Activated CD8-positive, alpha-beta T cell treated with anti-CD3 and anti-CD28 coated beads for 36 hours (primary cell): ENCODE results near the gene CALN1. TPM values are rescaled to one million over a fixed set of nuclear protein-coding genes. Genes with fewer than 3 reads are reported as not detected.

Experiments used
- ATAC-seq: fragments of 200-7000 bp; cut with Tn5 transposase; one replicate; pipeline ENCODE4 v1.10.0; 2021; ENCODE audit warnings: mild to moderate bottlenecking, moderate library complexity
- CTCF ChIA-PET: fragments of 350-600 bp; sonication (Branson Sonifier 250); formaldehyde crosslinking; loops from one replicate; lab custom pipeline; 2021; ENCODE audit warnings: antibody characterized with exemption; lab: Charles Lee
- POLR2A ChIA-PET: fragments of 350-600 bp; sonication (Branson Sonifier 250); formaldehyde crosslinking; loops from one replicate; lab custom pipeline; 2021; ENCODE audit warnings: antibody characterized with exemption; lab: Charles Lee
- DNase-seq: peaks from one replicate; pipeline ENCODE4 v3.0.0-alpha.2; 2020
- H3K27ac Mint-ChIP-seq: one replicate; pipeline ENCODE4 v1.8.0; 2021; ENCODE audit warnings: mild to moderate bottlenecking, mixed read lengths
- H3K27me3 Mint-ChIP-seq: one replicate; pipeline ENCODE4 v1.8.0; 2021; ENCODE audit warnings: mixed read lengths
- H3K36me3 Mint-ChIP-seq: one replicate; pipeline ENCODE4 v1.8.0; 2021; ENCODE audit warnings: low read depth, mixed read lengths
- H3K4me1 Mint-ChIP-seq: one replicate; pipeline ENCODE4 v1.8.0; 2021; ENCODE audit warnings: low read depth, mixed read lengths
- H3K4me3 Mint-ChIP-seq: one replicate; pipeline ENCODE4 v1.8.0; 2021; ENCODE audit warnings: mild to moderate bottlenecking, moderate library complexity, mixed read lengths
- H3K9me3 Mint-ChIP-seq: one replicate; pipeline ENCODE4 v1.8.0; 2021; ENCODE audit warnings: mixed read lengths
- intact Hi-C: fragments of 100-400 bp; cut with micrococcal nuclease; formaldehyde crosslinking; loops from one replicate; pipeline ENCODE4 v1.10.0; 2022
- total RNA-seq, 2 experiments: library from RNA; stranded (reverse); gene quantifications; one replicate each; pipeline ENCODE4 v1.2.3, GENCODE V29; 2021
- TF ChIP-seq, protein P1 (sequence below): fragments of 200-600 bp; IDR thresholded peaks from one replicate; pipeline ENCODE4 v1.8.0; 2022; ENCODE audit warnings: antibody characterized with exemption, mild to moderate bottlenecking

The CALN1 gene
- total RNA-seq, 2 experiments from 2014 or later, result 0.02 to 0.16 TPM

DNA sequence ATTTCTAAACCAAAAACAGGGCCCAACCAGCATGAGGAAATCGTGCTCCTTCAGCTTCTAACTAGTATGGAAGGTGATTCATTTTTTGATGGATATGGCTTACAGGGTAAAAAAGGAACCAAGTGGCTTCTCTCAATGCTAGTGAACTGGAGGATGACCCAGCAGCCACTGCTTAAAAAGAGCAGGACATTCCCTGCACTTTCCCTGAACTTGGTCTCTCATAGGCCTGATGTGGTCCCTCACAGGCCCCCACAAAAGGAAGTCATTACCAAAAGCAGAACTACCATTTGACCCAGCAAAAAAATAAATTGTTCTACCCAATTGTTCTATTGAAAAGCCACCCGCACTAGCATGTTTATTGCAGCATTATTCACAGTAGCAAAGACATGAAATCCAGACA is 188.8 kb downstream of the CALN1 start:
- no peak overlapping the region for H3K4me3 Mint-ChIP-seq
- no peaks in the 10 kb centered on the region for H3K36me3 Mint-ChIP-seq
- no peaks in the 10 kb centered on the region for H3K27me3 Mint-ChIP-seq
- no peak overlapping the region for H3K27ac Mint-ChIP-seq
- peaks cover 5% of the 10 kb centered on the region for H3K9me3 Mint-ChIP-seq
- TF ChIP-seq, protein P1, sequence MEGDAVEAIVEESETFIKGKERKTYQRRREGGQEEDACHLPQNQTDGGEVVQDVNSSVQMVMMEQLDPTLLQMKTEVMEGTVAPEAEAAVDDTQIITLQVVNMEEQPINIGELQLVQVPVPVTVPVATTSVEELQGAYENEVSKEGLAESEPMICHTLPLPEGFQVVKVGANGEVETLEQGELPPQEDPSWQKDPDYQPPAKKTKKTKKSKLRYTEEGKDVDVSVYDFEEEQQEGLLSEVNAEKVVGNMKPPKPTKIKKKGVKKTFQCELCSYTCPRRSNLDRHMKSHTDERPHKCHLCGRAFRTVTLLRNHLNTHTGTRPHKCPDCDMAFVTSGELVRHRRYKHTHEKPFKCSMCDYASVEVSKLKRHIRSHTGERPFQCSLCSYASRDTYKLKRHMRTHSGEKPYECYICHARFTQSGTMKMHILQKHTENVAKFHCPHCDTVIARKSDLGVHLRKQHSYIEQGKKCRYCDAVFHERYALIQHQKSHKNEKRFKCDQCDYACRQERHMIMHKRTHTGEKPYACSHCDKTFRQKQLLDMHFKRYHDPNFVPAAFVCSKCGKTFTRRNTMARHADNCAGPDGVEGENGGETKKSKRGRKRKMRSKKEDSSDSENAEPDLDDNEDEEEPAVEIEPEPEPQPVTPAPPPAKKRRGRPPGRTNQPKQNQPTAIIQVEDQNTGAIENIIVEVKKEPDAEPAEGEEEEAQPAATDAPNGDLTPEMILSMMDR, result no peak
- ChIA-PET POLR2A (no interaction called here), CTCF (no interaction called here)
- ATAC-seq, result no peak
- no peak for DNase-seq
- intact Hi-C loops, result no loop called here
- no peaks in the 10 kb centered on the region for H3K4me1 Mint-ChIP-seq

GRCh38 chr7:72222136-72222535 is 190.0 kb downstream of the CALN1 start:
- H3K27me3 Mint-ChIP-seq, result no peaks in the 10 kb centered on the region
- TF ChIP-seq, protein P1, result no peak
- ChIA-PET POLR2A (no interaction called here), CTCF (no interaction called here)
- no peak for DNase-seq
- H3K4me3 Mint-ChIP-seq, result no peak overlapping the region
- peaks cover 5% of the 10 kb centered on the region for H3K9me3 Mint-ChIP-seq
- intact Hi-C loops, result no loop called here
- ATAC-seq, result no peak
- no peak overlapping the region for H3K27ac Mint-ChIP-seq
- no peaks in the 10 kb centered on the region for H3K4me1 Mint-ChIP-seq
- no peaks in the 10 kb centered on the region for H3K36me3 Mint-ChIP-seq

GRCh38 chr7:72219500-72219899 is 192.6 kb downstream of the CALN1 start:
- DNase-seq, result no peak
- Mint-ChIP-seq H3K27me3 (no peaks in the 10 kb centered on the region), H3K36me3 (no peaks in the 10 kb centered on the region), H3K9me3 (no peaks in the 10 kb centered on the region), H3K4me3 (no peak overlapping the region), H3K27ac (no peak overlapping the region), H3K4me1 (no peaks in the 10 kb centered on the region)
- intact Hi-C loops, result no loop called here
- POLR2A ChIA-PET, result no interaction called here
- no peak for ATAC-seq
- TF ChIP-seq, protein P1, result no peak
- CTCF ChIA-PET, result no interaction called here

DNA sequence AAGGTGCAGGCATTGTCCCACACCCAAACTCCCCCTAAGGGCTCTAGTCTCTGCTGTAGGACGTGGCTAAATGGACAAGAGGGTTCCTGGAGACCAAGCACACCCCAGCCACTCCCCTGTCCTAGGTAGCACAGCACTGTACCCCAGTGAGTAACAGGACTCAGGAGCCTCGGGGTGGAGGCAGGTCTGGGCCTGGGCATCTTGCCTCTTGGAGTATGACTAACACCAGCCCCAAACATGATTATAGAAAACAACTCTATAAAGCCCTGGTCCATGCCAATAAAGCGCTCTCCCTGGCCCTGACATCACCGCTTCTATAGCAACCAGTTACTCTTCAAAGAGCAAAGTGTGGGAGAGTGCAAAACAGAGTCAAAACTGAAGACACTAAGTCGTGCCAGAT is 195.0 kb downstream of the CALN1 start:
- Mint-ChIP-seq H3K27ac (no peak overlapping the region), H3K9me3 (no peaks in the 10 kb centered on the region), H3K36me3 (no peaks in the 10 kb centered on the region), H3K27me3 (no peaks in the 10 kb centered on the region), H3K4me3 (no peak overlapping the region), H3K4me1 (no peaks in the 10 kb centered on the region)
- DNase-seq (no peak), ATAC-seq (no peak)
- intact Hi-C loops, result no loop called here
- POLR2A ChIA-PET, result no interaction called here
- CTCF ChIA-PET, result no interaction called here
- TF ChIP-seq, protein P1, result no peak

DNA sequence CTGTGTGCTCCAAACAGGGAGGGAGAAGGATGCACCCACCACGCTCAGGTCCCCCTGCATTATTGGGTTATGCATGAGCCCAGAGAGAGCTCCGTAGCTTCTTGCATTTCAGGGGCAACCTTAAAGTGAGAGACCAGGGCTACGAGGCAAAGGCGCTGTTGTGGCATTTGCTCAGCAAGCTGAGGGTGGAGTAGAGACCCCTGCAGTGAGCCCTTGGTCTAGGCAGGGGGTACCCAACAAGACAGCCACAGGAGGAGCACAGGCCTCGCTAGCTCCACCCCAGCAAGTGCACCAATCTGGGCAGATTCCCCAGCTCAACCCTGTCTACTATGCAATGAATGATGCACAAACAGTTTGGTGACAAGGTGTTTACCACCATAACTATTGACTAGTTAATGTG is 198.4 kb downstream of the CALN1 start:
- no peaks in the 10 kb centered on the region for H3K27me3 Mint-ChIP-seq
- CTCF ChIA-PET, result no interaction called here

More for the DNA sequence above, 198.4 kb downstream of the CALN1 start:
- POLR2A ChIA-PET, result no interaction called here
- H3K36me3 Mint-ChIP-seq, result no peaks in the 10 kb centered on the region
- ATAC-seq (no peak), DNase-seq (no peak)
- H3K4me1 Mint-ChIP-seq, result no peaks in the 10 kb centered on the region
- TF ChIP-seq, protein P1, result no peak
- intact Hi-C loops, result no loop called here
- H3K27ac Mint-ChIP-seq, result no peak overlapping the region
- H3K9me3 Mint-ChIP-seq, result peaks cover 2% of the 10 kb centered on the region
- H3K4me3 Mint-ChIP-seq, result no peak overlapping the region
